Ishikawa (cell line): Measurements from ENCODE around the gene OXA1L.
A peak's percentile ranks its signal among the peaks of the same experiment; 100 is the strongest.

Experiments
- CEBPB ChIP-seq: IDR thresholded peaks from 2 replicates; pipeline ENCODE4 v1.6.1; 2012
- CREB1 ChIP-seq: IDR thresholded peaks from 2 replicates; pipeline ENCODE4 v1.6.1; 2012; ENCODE audit warnings: low read depth
- EGR1 ChIP-seq: IDR thresholded peaks from 2 replicates; pipeline ENCODE4 v1.6.1; 2012
- EP300 ChIP-seq: IDR thresholded peaks from 2 replicates; pipeline ENCODE4 v1.6.1; 2012; ENCODE audit warnings: borderline replicate concordance
- FOXM1 ChIP-seq: IDR thresholded peaks from 2 replicates; pipeline ENCODE4 v1.6.1; 2012; ENCODE audit warnings: low read depth, borderline replicate concordance
- MAX ChIP-seq: IDR thresholded peaks from 2 replicates; pipeline ENCODE4 v1.6.1; 2012
- NFIC ChIP-seq: IDR thresholded peaks from 2 replicates; pipeline ENCODE4 v1.6.1; 2012
- RAD21 ChIP-seq: IDR thresholded peaks from 2 replicates; pipeline ENCODE4 v1.6.1; 2012; ENCODE audit warnings: low read depth
- REST ChIP-seq: IDR thresholded peaks from 2 replicates; pipeline ENCODE4 v1.6.1; 2012; ENCODE audit warnings: low read depth, mild to moderate bottlenecking
- TAF1 ChIP-seq: IDR thresholded peaks from 2 replicates; pipeline ENCODE4 v1.6.1; 2012; ENCODE audit warnings: low read depth, mild to moderate bottlenecking
- TCF12 ChIP-seq: IDR thresholded peaks from 2 replicates; pipeline ENCODE4 v1.6.1; 2012; ENCODE audit warnings: low read depth
- TEAD4 ChIP-seq: IDR thresholded peaks from 2 replicates; pipeline ENCODE4 v1.6.1; 2012
- USF1 ChIP-seq: IDR thresholded peaks from 2 replicates; pipeline ENCODE4 v1.6.1; 2012
- YY1 ChIP-seq: IDR thresholded peaks from 2 replicates; pipeline ENCODE4 v1.6.1; 2012; ENCODE audit warnings: low read depth
- ZBTB7A ChIP-seq: IDR thresholded peaks from 2 replicates; pipeline ENCODE4 v1.6.1; 2012; ENCODE audit warnings: low read depth

The OXA1L gene

GRCh38 chr14:22813145-22813544 lies 46.7 kb downstream of the OXA1L start:
- no peak for TF ChIP-seq TEAD4
- no peak for TF ChIP-seq RAD21
- no peak for TF ChIP-seq EGR1
- TF ChIP-seq CREB1, result no peak
- TF ChIP-seq FOXM1, result no peak

- no peak for TF ChIP-seq TAF1
- no peak for TF ChIP-seq FOXM1
- TF ChIP-seq CREB1, result no peak
- TF ChIP-seq ZBTB7A, result no peak
- TF ChIP-seq USF1, result no peak
Measured at GRCh38 chr14:22814373-22814772, 47.9 kb downstream of the OXA1L start.

- no peak for TF ChIP-seq REST
Measured at GRCh38 chr14:22814941-22815713, 48.6 kb downstream of the OXA1L start, which contains the start of gene SLC7A7. Gene SLC7A7, minus strand, starts transcription at chr14:22815435. Its CDS starts 2,037 bp downstream, at chr14:22813398.

- TF ChIP-seq MAX, result no peak
Measured at GRCh38 chr14:22819151-22819988, 52.9 kb downstream of the OXA1L start.

GRCh38 chr14:22820731-22821130 lies 54.2 kb downstream of the OXA1L start:
- peak; percentile 58 for TF ChIP-seq TEAD4
- TF ChIP-seq FOXM1, result no peak
- no peak for TF ChIP-seq NFIC
- TF ChIP-seq MAX, result no peak
- 0 out of 2 replicates have a peak, but pooled peaks have one; percentile 15 for TF ChIP-seq TAF1
- no peak for TF ChIP-seq REST
- TF ChIP-seq CREB1, result no peak
- no peak for TF ChIP-seq USF1
- no peak for TF ChIP-seq YY1
- TF ChIP-seq RAD21, result no peak
- no peak for TF ChIP-seq ZBTB7A
- no peak for TF ChIP-seq TCF12
- TF ChIP-seq CEBPB, result no peak
- peak; percentile 12; the same call in 1 of the 2 replicates for TF ChIP-seq EP300

GRCh38 chr14:22821193-22822015 lies 54.9 kb downstream of the OXA1L start:
- no peak for TF ChIP-seq RAD21
- no peak for TF ChIP-seq ZBTB7A
- peak; percentile 91 for TF ChIP-seq MAX
- no peak for TF ChIP-seq REST
- 0 out of 2 replicates have a peak, but pooled peaks have one; percentile 16 for TF ChIP-seq CEBPB
